Activated CD8-positive, alpha-beta memory T cell treated with anti-CD3 and anti-CD28 coated beads, Interleukin-2, amount 50 U/mL, for 1 hour (primary cell): ENCODE data around the gene TMEM235.
"Not testable (repeated sequence)": the region's sequence is repeated elsewhere in the genome, so short reads cannot be mapped to it uniquely, and the experiment has no call there.

Experiments
- DNase-seq: peaks from one replicate; pipeline ENCODE4 v3.0.0-alpha.2; 2020; ENCODE audit errors: extremely low read depth

TMEM235 gene

DNA sequence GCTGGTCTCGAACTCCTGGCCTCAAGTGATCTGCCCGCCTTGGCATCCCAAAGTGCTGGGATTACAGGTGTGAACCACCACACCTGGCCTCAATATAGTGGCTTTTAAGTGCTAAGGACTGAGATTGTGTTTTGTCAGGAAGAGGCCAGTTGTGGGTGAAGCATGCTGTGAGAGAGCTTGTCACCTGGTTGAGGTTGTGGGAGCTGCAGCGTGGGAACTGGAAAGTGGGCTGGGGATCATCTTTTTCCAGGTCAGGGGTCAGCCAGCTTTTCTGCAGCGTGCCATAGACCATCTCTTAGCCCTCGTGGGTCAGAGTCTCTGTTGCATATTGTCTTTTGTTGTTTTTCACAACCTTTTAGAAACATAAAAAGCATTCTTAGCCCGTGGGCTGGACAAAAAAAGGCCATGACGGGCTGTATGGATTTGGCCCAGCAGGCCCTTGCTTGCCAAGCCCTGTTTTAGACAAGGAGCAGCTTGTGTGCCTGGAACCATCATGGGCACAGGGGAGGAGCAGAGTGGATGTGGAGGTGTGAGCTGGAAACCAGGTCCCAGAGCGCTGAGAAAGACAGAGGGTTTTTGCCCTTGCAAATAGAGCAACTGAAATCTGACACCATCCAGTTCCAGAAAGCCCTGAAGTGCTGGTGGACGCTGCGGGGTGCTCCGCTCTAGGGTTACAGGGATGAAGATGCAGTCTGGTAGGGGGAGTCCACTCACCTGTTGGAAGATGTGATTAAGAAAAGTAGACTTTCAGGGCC is 11.9 kb upstream of the TMEM235 start:
- DNase-seq: no peak

DNA sequence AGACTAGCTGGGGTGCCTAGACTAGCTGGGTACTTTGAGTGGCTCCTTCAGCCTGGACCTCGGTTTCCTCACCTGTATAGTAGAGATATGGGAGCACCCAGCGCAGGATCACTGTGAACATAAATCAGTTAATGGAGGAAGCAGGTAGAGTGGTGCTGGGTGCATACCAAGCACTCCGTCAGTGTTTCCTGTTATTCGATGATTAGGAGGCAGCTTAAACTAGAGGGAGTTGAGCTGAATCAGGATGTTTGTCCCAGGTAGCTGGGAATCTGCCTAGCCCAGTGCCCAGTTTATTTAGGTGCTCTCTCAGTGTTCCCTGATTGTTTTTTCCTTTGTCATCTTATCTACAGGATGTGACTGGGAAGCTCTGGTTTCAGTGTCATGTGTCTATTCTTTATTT is 8.4 kb upstream of the TMEM235 start:
- DNase-seq: no peak

DNA sequence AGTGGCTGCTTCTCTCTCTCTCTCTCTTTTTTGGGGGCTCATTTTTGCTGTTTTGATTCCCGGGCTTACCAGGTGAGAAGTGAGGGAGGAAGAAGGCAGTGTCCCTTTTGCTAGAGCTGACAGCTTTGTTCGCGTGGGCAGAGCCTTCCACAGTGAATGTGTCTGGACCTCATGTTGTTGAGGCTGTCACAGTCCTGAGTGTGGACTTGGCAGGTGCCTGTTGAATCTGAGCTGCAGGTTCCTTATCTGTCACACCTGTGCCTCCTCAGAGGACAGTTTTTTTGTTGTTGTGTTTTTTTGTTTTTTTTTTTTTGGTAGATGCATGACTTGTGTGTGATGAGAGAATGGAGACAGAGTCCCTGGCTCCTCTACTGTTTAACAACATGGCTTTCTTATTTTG is 7.7 kb upstream of the TMEM235 start:
- no peak for DNase-seq

DNA sequence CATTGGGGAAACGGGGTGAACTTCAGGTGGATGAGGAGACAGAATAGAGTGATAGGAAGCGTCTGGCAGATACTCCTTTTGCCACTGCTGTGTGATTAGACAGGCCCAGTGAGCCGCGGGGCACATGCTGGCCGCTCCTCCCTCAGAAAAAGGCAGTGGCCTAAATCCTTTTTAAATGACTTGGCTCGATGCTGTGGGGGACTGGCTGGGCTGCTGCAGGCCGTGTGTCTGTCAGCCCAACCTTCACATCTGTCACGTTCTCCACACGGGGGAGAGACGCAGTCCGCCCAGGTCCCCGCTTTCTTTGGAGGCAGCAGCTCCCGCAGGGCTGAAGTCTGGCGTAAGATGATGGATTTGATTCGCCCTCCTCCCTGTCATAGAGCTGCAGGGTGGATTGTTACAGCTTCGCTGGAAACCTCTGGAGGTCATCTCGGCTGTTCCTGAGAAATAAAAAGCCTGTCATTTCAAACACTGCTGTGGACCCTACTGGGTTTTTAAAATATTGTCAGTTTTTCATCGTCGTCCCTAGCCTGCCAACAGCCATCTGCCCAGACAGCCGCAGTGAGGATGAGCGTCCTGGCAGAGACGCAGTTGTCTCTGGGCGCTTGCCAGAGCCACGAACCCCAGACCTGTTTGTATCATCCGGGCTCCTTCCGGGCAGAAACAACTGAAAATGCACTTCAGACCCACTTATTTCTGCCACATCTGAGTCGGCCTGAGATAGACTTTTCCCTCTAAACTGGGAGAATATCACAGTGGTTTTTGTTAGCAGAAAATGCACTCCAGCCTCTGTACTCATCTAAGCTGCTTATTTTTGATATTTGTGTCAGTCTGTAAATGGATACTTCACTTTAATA is 7.0 kb upstream of the TMEM235 start:
- no peak for DNase-seq

DNA sequence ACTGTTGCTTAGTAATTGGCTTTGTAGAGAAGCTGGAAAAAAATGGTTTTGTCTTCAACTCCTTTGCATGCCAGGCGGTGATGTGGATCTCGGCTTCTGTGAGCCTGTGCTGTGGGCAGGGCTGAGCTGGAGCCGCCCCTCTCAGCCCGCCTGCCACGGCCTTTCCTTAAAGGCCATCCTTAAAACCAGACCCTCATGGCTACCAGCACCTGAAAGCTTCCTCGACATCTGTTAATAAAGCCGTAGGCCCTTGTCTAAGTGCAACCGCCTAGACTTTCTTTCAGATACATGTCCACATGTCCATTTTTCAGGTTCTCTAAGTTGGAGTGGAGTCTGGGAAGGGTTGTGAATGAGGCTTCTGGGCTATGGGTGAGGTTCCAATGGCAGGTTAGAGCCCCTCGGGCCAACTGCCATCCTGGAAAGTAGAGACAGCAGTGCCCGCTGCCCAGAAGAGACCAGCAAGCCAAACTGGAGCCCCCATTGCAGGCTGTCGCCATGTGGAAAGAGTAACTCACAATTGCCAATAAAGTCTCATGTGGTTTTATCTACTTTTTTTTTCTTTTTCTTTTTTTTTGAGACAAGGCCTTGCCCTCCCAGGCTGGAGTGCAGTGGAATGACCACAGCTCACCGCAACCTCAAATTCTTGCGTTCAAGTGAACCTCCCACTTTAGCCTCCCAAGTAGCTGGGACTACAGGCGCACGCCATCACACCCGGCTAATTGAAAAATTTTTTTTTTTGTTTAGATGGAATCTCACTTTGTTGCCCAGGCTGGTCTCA is 6.2 kb upstream of the TMEM235 start:
- DNase-seq: no peak

DNA sequence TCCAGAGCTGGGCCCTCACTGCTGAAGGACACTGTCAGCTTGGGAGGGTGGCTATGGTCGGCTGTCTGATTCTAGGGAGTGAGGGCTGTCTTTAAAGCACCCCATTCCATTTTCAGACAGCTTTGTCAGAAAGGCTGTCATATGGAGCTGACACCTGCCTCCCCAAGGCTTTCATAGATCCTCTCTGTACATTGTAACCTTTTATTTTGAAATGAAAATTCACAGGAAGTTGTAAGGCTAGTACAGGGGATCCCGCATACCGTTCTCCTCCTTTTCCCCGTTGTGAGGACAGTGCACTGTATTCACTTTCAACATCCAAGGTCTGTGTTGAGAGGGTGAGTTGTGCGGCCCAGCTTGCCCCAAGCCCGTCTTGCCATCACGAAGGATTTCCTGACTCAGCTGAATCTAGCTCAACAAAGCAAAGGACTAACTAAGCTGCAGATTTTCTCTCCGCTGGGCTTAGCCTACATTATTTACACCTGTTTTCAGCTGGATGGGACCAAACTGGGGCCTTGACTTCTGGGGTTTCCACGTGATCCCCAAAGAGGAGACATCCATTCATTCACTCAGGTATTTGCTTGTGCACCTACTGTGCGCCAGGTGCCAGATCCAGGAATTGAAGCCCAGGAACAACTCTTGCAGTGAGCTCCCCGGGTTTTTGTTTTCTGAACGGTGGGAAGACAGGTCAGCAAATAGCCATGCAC is 5.2 kb upstream of the TMEM235 start:
- DNase-seq: no peak

DNA sequence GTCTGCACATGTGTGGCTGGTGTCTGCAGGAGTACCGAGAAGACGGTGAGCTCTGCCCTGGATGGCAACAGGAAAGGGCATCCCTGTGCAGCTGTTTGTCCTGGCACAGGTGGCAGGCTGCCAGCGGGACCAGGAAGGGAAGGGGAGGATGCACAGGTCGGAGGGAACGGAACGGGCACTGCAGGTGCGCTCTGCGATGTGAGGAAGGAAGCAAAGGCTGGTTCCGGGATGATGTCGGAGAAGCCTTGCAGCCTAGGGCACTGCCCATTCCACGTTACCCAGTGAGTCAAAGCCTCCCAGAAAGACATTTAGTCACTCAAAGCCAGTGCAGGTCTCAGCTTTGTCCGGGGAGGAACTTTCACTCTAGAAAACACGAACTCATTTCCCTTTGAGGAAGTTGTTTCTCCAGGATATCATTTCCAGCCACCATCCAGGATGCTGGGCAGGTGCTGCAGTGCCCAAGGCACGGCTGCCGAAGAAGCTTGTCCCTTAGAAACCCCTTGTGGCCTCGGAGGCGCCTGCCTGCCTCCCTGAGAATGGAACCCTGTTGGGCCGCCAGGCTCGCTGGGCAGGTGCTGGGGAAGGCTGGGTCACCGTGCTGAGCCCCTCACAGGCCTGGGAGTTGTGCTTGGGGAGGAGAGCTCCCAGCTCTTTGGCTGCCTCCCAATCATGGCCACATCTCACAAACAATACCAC is 4.5 kb upstream of the TMEM235 start:
- DNase-seq: no peak

DNA sequence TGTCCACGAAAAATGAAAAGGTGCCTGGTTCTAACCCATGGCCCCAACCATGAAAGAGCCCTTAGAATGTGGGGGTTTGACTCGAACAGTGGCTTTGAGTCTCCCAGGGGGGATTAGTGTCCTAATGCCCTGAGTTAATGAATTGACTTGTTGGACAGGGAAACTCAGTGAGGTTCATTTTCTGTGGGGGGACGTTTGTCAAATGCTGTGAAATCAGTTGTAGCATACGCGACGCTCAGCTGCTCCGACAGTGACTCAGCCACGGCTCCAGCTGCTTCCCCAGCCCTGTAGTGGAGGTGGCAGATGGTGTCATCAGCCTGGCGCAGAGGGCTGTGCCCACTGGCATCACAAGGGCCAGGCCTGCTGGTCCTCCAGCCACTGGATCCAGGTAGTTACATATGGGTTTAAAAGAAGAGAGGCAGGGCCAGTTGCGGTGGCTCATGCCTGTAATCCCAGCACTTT is 3.9 kb upstream of the TMEM235 start:
- DNase-seq: no peak

DNA sequence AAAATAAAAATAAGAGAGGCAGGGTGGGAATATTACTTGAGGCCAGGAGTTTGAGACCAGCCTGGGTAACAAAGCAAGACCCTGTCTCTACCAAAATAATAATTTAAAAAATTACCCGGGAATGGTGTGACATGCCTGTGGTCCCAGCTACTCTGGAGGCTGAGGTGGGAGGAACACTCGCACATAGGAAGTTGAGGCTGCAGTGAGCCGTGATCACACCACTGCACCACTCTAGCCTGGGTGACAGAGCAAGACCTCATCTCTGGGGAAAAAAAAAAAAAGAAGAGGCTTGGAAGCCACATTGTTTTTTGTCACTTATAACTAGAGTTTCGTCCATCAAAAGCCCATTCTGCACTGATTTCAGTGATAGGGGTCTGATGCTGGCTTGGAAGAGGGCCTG is 3.3 kb upstream of the TMEM235 start:
- DNase-seq: no peak

DNA sequence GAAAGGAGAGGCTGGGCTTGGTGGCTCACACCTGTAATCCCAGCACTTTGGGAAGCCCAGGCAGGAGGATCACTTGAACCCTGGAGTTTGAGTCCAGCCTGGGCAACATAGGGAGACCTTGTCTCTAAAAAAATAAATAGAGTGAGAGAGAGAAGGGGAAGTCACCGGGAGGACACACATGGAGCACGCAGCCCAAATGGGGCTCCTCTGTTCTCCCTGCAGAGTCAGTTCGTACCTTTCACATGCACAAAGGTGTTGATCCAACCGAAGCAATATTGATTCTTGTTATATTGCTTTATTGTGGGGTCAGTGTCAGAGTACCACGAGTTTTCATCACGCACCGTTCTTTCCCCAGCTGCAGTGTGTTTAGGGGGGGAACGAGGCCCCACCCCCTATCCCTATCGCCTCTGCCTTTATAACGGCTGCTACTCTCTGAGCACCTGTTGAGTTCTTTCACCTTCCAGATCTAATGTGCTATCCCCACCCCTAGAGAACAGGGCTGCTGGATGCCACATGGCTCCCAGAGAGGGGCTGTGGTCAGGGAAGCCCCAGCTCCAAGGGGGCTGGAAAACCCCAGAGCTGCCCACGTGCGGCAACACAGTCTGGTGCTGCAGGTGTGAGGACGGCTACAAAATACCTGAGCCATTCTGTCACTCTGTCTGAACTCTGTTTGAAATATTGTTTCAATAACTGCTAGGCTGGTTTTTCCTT is 1.0 kb upstream of the TMEM235 start:
- DNase-seq: no peak

DNA sequence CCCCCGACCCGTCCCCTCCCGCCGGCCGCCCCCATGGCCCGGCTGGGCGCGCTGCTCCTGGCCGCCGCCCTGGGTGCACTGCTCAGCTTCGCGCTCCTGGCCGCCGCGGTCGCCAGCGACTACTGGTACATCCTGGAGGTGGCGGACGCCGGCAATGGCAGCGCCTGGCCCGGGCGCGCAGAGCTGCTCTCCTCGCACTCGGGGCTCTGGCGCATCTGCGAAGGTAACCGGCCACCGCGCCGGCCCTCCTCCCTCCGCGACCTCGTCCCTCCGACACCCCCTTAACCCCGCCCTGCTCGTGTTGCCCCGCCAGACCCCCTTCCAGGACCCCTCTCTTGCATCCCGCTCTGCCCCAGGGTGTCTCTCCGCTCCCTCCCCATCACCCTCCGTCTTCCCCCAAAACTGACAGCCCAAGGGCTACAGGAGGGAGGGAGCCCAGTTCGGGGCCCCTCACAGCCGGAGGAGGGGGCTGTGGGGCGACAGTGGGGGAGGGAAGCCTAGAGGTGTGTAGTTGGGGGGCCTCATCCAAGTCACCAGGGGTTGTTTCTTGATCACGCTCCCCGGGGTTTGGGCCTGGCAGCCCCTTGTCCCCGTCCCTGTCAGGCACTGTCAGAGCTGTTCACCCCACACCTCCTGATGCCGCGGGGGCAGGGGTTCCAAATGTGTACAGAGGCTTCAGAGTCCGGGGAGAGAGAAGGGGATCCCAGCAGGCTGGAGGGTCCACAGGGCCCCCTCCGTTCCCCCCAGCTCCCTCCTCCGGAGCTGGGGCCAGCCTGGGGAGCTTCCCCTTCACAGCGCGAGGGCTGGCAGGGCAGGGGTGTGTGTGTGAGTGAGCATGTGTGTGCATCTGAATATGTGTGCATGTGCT is 794 bp downstream of the TMEM235 start:
- no peak for DNase-seq

DNA sequence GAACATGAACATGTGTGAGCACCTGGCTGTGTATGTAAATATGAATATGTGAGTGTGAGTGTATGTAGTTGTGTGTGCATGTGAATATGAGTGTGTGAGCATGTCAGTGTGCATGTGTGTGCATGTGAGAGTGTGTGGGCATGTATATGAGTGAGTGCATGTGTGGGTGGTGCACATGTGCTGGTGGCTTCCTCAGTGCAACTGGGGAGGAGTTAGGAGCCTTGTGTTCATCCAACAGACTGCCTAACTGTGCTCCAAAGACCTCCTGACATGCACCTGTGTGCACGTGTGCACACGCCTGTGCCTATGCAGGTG is 1.4 kb downstream of the TMEM235 start:
- DNase-seq: no peak

DNA sequence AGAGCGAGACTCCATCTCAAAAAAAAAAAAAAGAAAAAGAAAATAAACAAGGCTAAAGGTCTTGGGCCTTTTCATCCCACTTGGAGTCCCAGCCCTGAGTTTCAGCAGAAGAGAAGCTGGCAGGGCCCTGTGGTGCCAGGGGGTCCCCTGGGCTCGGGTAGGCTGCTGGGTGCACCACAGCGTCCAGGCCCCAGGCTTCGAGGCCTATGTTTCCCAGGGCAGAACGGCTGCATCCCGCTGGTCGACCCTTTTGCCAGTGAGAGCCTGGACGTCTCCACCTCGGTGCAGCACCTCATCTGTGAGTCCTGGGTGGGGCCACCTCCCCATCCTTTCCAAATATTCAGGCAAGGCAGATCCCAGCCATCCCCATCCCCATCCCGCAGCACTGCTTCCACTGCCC is 2.2 kb downstream of the TMEM235 start:
- DNase-seq: no peak

DNA sequence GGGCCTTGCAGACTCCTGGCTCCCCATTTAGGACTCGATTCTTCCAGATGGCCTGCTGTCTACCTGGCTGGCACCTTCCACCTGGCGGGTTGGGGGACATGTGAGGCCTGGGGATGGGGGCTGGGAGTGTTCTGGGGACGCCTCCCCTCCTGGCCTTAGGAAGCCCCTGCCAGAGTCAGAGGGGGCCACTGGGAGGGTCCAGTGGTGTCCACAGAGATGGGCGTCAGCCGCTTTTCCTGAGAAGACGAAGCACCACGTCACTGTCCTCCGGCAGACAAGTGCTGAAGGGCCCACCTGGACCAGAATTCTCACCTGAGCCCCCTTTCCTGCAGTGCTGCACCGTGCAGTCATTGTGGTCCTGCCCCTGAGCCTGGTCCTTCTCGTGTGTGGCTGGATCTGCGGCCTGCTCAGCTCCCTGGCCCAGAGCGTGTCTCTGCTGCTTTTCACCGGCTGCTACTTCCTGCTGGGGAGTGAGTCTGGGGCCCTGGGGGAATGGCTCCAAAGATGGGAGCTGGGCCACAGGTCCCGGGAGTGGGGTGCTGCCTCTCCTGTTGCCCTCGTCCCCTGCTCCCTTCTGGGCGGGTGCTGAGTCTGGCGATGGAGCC is 2.9 kb downstream of the TMEM235 start:
- DNase-seq: no peak

DNA sequence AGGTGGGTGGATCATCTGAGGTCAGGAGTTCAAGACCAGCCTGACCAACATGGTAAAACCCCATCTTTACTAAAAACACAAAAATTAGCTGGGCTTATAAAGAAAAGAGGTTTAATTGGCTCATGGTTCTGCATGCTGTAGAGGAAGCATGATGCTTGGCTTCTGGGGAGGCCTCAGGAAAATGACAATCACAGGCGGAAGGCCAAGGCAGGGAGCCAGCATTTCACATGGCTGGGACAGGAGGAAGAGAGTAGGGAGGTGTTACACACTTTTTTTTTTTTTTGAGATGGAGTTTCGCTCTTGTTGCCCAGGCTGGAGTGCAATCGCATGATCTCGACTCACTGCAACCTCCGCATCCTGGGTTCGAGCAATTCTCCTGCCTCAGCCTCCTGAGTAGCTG is 3.6 kb downstream of the TMEM235 start:
- not testable (repeated sequence) for DNase-seq

DNA sequence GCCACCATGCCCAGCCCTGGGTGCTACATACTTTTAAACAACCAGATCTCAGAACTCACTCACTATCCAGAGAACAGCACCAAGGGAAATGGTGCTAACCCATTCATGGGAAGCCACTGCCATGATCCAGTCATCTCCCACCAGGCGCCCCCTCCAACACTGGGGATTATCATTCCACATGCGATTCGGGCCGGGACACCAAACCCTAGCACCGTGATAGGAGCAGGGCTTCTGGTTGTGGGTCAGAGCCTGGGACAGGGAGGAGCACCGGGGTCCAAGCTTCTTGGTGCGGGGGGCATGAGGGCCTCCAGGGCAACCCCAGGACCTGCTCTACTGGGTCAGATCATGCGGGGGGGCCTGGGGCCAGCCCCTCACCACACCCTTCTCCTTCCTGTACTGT is 4.5 kb downstream of the TMEM235 start:
- no peak for DNase-seq

DNA sequence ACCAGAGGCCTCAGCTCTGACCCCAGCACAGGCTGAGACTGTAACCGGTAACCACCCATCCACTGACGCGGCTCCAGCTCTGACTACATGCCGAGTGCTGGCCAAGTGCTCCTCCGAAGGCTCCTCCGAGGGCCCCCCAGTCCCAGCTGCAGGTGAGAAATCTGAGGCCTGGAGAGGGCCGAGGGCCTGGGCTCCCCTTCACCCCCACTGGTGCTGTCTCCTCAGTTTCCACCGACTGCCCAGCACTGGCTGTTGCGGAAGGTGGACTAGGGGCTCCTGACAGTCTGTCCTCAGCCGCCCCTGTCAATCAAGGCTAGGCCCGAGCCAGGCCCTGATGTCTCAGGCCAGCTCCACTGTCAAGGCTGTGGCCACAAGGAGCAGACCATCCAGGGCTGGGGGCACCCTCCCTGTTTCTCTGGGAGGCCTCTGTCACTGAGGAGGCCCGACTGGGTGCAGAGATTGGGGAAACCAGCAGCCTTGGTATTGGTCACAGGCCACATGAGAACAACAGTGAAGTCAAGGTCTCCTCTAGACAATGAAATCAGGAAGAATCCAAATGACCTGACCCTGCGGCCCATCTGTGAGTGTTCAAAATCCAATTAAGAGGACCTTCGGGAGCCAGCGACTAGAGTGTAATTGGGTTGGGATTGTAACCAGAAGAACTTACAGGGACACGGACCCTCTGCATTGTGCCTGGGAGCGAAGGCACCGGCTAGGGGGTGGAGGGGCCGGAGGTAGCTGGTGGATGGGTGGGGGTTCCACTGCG is 5.1 kb downstream of the TMEM235 start:
- no peak for DNase-seq

DNA sequence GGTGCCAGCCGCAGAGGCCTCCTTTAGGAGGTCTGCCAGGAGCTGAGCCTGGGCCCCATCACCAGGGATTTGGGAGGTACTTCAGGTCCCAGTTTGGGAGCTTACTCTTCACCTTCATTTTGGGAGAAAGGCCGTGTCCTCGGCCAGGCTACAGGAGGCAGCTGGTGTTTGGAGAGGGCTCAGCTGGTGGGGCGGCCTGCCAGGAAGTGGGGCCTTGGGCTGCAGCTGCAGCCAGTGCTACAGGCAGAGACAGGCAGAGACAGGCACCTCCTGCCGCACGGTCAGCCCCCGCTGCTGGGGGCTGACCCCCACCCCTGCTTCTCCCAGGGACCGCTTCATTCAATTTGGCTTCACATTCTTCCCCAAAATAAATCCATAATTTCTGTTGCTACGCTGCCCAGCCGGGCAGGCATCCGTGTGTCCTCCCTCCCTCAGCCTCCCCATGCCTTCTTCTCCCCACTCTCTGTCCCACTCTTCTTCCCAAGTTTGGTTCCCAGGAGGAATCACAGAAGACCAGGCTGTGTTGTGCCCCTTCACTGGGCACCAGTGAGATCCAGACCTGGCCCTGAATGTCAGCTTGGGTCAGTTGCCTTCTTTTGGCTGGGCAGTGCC is 6.1 kb downstream of the TMEM235 start:
- no peak for DNase-seq
